ENCODE data around the gene GATA3. TPM values are rescaled to one million over a fixed set of nuclear protein-coding genes. Genes with fewer than 3 reads are reported as not detected.

Gene GATA3
- polyA plus RNA-seq, 4 donors: 0.37 to 0.84 (median 0.63) TPM

GRCh38 chr10:8071666-8072065, 17.2 kb downstream of the GATA3 start:
- Histone ChIP-seq H3K27me3 (ENCODE audit: control insufficient read depth in 3 of 3, insufficient read depth in 3 of 3, low read length in 3 of 3) (peaks cover 0 to 20% (median 4%) of the 10 kb centered on the region in 3 donors), H3K4me3 (ENCODE audit: low read depth in 1 of 3, low read length in 3 of 3) (no peak overlapping the region), H3K4me1 (ENCODE audit: control insufficient read depth in 3 of 3, insufficient read depth in 2 of 3, low read depth in 1 of 3, low read length in 2 of 3) (no peaks in the 10 kb centered on the region), H3K36me3 (ENCODE audit: control insufficient read depth in 3 of 3, insufficient read depth in 2 of 3, low read depth in 1 of 3, low read length in 3 of 3) (no peaks in the 10 kb centered on the region), H3K27ac (ENCODE audit: low read depth in 1 of 3, low read length in 2 of 3) (no peak overlapping the region), H3K9me3 (ENCODE audit: control insufficient read depth in 2 of 2, insufficient read depth in 1 of 2, low read depth in 1 of 2, low read length in 1 of 2) (no peaks in the 10 kb centered on the region)
- 58 to 80% (median 65%) methylated on average over 5 of the region's 5 CpGs for WGBS, 3 donors
- no peak for DNase-seq
- no peak for FAIRE-seq

- peaks cover 0 to 20% (median 3%) of the 10 kb centered on the region in 3 donors for H3K27me3 ChIP-seq (ENCODE audit: control insufficient read depth in 3 of 3, insufficient read depth in 3 of 3, low read length in 3 of 3)
- FAIRE-seq: no peak
- DNase-seq: no peak
- no peak overlapping the region for H3K27ac ChIP-seq (ENCODE audit: low read depth in 1 of 3, low read length in 2 of 3)
- H3K9me3 ChIP-seq (ENCODE audit: control insufficient read depth in 2 of 2, insufficient read depth in 1 of 2, low read depth in 1 of 2, low read length in 1 of 2): no peaks in the 10 kb centered on the region
- H3K36me3 ChIP-seq (ENCODE audit: control insufficient read depth in 3 of 3, insufficient read depth in 2 of 3, low read depth in 1 of 3, low read length in 3 of 3): no peaks in the 10 kb centered on the region
- no peak overlapping the region for H3K4me3 ChIP-seq (ENCODE audit: low read depth in 1 of 3, low read length in 3 of 3)
- no peaks in the 10 kb centered on the region for H3K4me1 ChIP-seq (ENCODE audit: control insufficient read depth in 3 of 3, insufficient read depth in 2 of 3, low read depth in 1 of 3, low read length in 2 of 3)
- 72 to 83% (median 73%) methylated on average over 4 of the region's 4 CpGs for WGBS, 3 donors
Observed at GRCh38 chr10:8072211-8072610, 17.7 kb downstream of the GATA3 start.

GRCh38 chr10:8073691-8074416, 19.4 kb downstream of the GATA3 start:
- no peaks in the 10 kb centered on the region for H3K9me3 ChIP-seq (ENCODE audit: control insufficient read depth in 2 of 2, insufficient read depth in 1 of 2, low read depth in 1 of 2, low read length in 1 of 2)
- DNase-seq: no peak
- no peak overlapping the region for H3K27ac ChIP-seq (ENCODE audit: low read depth in 1 of 3, low read length in 2 of 3)
- H3K36me3 ChIP-seq (ENCODE audit: control insufficient read depth in 3 of 3, insufficient read depth in 2 of 3, low read depth in 1 of 3, low read length in 3 of 3): no peaks in the 10 kb centered on the region
- peaks cover 0 to 20% (median 3%) of the 10 kb centered on the region in 3 donors for H3K27me3 ChIP-seq (ENCODE audit: control insufficient read depth in 3 of 3, insufficient read depth in 3 of 3, low read length in 3 of 3)
- FAIRE-seq: no peak
- no peak overlapping the region for H3K4me3 ChIP-seq (ENCODE audit: low read depth in 1 of 3, low read length in 3 of 3)
- H3K4me1 ChIP-seq (ENCODE audit: control insufficient read depth in 3 of 3, insufficient read depth in 2 of 3, low read depth in 1 of 3, low read length in 2 of 3): no peaks in the 10 kb centered on the region
- 77 to 82% (median 77%) methylated on average over 15 of the region's 15 CpGs for WGBS, 3 donors

GRCh38 chr10:8074881-8075280, 20.4 kb downstream of the GATA3 start:
- Histone ChIP-seq H3K4me3 (ENCODE audit: low read depth in 1 of 3, low read length in 3 of 3) (no peak overlapping the region), H3K4me1 (ENCODE audit: control insufficient read depth in 3 of 3, insufficient read depth in 2 of 3, low read depth in 1 of 3, low read length in 2 of 3) (no peaks in the 10 kb centered on the region), H3K27me3 (ENCODE audit: control insufficient read depth in 3 of 3, insufficient read depth in 3 of 3, low read length in 3 of 3) (peaks cover 0 to 20% (median 0%) of the 10 kb centered on the region in 3 donors), H3K27ac (ENCODE audit: low read depth in 1 of 3, low read length in 2 of 3) (no peak overlapping the region), H3K36me3 (ENCODE audit: control insufficient read depth in 3 of 3, insufficient read depth in 2 of 3, low read depth in 1 of 3, low read length in 3 of 3) (no peaks in the 10 kb centered on the region), H3K9me3 (ENCODE audit: control insufficient read depth in 2 of 2, insufficient read depth in 1 of 2, low read depth in 1 of 2, low read length in 1 of 2) (no peaks in the 10 kb centered on the region)
- FAIRE-seq (no peak), DNase-seq (no peak)
- WGBS, 3 donors: 88 to 92% (median 89%) methylated on average over 14 of the region's 14 CpGs

- WGBS, 3 donors: 46 to 56% (median 49%) methylated on average over 19 of the region's 19 CpGs
- Histone ChIP-seq H3K36me3 (ENCODE audit: control insufficient read depth in 3 of 3, insufficient read depth in 2 of 3, low read depth in 1 of 3, low read length in 3 of 3) (no peaks in the 10 kb centered on the region), H3K27me3 (ENCODE audit: control insufficient read depth in 3 of 3, insufficient read depth in 3 of 3, low read length in 3 of 3) (peaks cover 0 to 18% (median 0%) of the 10 kb centered on the region in 3 donors), H3K4me1 (ENCODE audit: control insufficient read depth in 3 of 3, insufficient read depth in 2 of 3, low read depth in 1 of 3, low read length in 2 of 3) (no peaks in the 10 kb centered on the region), H3K27ac (ENCODE audit: low read depth in 1 of 3, low read length in 2 of 3) (no peak overlapping the region), H3K4me3 (ENCODE audit: low read depth in 1 of 3, low read length in 3 of 3) (no peak overlapping the region), H3K9me3 (ENCODE audit: control insufficient read depth in 2 of 2, insufficient read depth in 1 of 2, low read depth in 1 of 2, low read length in 1 of 2) (no peaks in the 10 kb centered on the region)
- DNase-seq: no peak
- no peak for FAIRE-seq
Observed at GRCh38 chr10:8075282-8076260, 21.1 kb downstream of the GATA3 start.

GRCh38 chr10:8076933-8077332, 22.4 kb downstream of the GATA3 start:
- Histone ChIP-seq H3K9me3 (ENCODE audit: control insufficient read depth in 2 of 2, insufficient read depth in 1 of 2, low read depth in 1 of 2, low read length in 1 of 2) (no peaks in the 10 kb centered on the region), H3K36me3 (ENCODE audit: control insufficient read depth in 3 of 3, insufficient read depth in 2 of 3, low read depth in 1 of 3, low read length in 3 of 3) (no peaks in the 10 kb centered on the region), H3K27ac (ENCODE audit: low read depth in 1 of 3, low read length in 2 of 3) (no peak overlapping the region), H3K4me3 (ENCODE audit: low read depth in 1 of 3, low read length in 3 of 3) (no peak overlapping the region), H3K4me1 (ENCODE audit: control insufficient read depth in 3 of 3, insufficient read depth in 2 of 3, low read depth in 1 of 3, low read length in 2 of 3) (no peaks in the 10 kb centered on the region), H3K27me3 (ENCODE audit: control insufficient read depth in 3 of 3, insufficient read depth in 3 of 3, low read length in 3 of 3) (peaks cover 0 to 21% (median 0%) of the 10 kb centered on the region in 3 donors)
- no peak for DNase-seq
- no peak for FAIRE-seq
- whole genome bisulfite sequencing, 3 donors: 80 to 85% (median 84%) methylated on average over 5 of the region's 5 CpGs

- DNase-seq (no peak), FAIRE-seq (no peak)
- H3K36me3 ChIP-seq (ENCODE audit: control insufficient read depth in 3 of 3, insufficient read depth in 2 of 3, low read depth in 1 of 3, low read length in 3 of 3): no peaks in the 10 kb centered on the region
- no peaks in the 10 kb centered on the region for H3K4me1 ChIP-seq (ENCODE audit: control insufficient read depth in 3 of 3, insufficient read depth in 2 of 3, low read depth in 1 of 3, low read length in 2 of 3)
- no peak overlapping the region for H3K27ac ChIP-seq (ENCODE audit: low read depth in 1 of 3, low read length in 2 of 3)
- no peak overlapping the region for H3K4me3 ChIP-seq (ENCODE audit: low read depth in 1 of 3, low read length in 3 of 3)
- H3K27me3 ChIP-seq (ENCODE audit: control insufficient read depth in 3 of 3, insufficient read depth in 3 of 3, low read length in 3 of 3): peaks cover 0 to 16% (median 0%) of the 10 kb centered on the region in 3 donors
- WGBS, 3 donors: 77 to 79% (median 79%) methylated on average over 1 of the region's 1 CpG
- no peaks in the 10 kb centered on the region for H3K9me3 ChIP-seq (ENCODE audit: control insufficient read depth in 2 of 2, insufficient read depth in 1 of 2, low read depth in 1 of 2, low read length in 1 of 2)
Observed at GRCh38 chr10:8078027-8078426, 23.5 kb downstream of the GATA3 start.

- no peaks in the 10 kb centered on the region for H3K4me1 ChIP-seq (ENCODE audit: control insufficient read depth in 3 of 3, insufficient read depth in 2 of 3, low read depth in 1 of 3, low read length in 2 of 3)
- no peak overlapping the region for H3K27ac ChIP-seq (ENCODE audit: low read depth in 1 of 3, low read length in 2 of 3)
- H3K4me3 ChIP-seq (ENCODE audit: low read depth in 1 of 3, low read length in 3 of 3): no peak overlapping the region
- H3K36me3 ChIP-seq (ENCODE audit: control insufficient read depth in 3 of 3, insufficient read depth in 2 of 3, low read depth in 1 of 3, low read length in 3 of 3): no peaks in the 10 kb centered on the region
- peaks cover 0 to 11% (median 0%) of the 10 kb centered on the region in 3 donors for H3K27me3 ChIP-seq (ENCODE audit: control insufficient read depth in 3 of 3, insufficient read depth in 3 of 3, low read length in 3 of 3)
- FAIRE-seq (no peak), DNase-seq (no peak)
- WGBS, 3 donors: 58 to 64% (median 61%) methylated on average over 3 of the region's 3 CpGs
- H3K9me3 ChIP-seq (ENCODE audit: control insufficient read depth in 2 of 2, insufficient read depth in 1 of 2, low read depth in 1 of 2, low read length in 1 of 2): no peaks in the 10 kb centered on the region
Observed at GRCh38 chr10:8079126-8079525, 24.6 kb downstream of the GATA3 start.

Data from small intestine (tissue), 7 donors.